ENCODE measurements around the gene ICE2. TPM values are rescaled to one million over a fixed set of nuclear protein-coding genes. Genes with fewer than 3 reads are reported as not detected.

Gene ICE2
- total and polyA plus RNA-seq, 2 of the 8 experiments (the other 6 are each of a cell fraction or from before 2014, with no cell fraction given), result 40.0 to 87.3 TPM

- Histone ChIP-seq H3K23ac (ENCODE audit: insufficient read length) (no peak overlapping the region), H3K18ac (ENCODE audit: extremely low read depth, low read length) (no peak overlapping the region), H3K27ac (ENCODE audit: low read depth, low read length) (no peak overlapping the region), H3K79me1 (ENCODE audit: low read depth, low read length) (no peaks in the 10 kb centered on the region), H3K4ac (replicated peaks; ENCODE audit: insufficient read length, low read depth, low read length) (no peak overlapping the region), H3K27me3 (replicated peaks in 1 of 4; ENCODE audit: control insufficient read depth in 3 of 4, extremely low read depth in 1 of 4, insufficient read depth in 3 of 4, low read length in 3 of 4) (no peaks in the 10 kb centered on the region), H4K5ac (ENCODE audit: insufficient read length, low read depth, low read length) (no peak overlapping the region), H2BK12ac (ENCODE audit: low read depth, low read length) (no peak overlapping the region), H4K91ac (replicated peaks; ENCODE audit: insufficient read length, low read length) (no peak overlapping the region), H2BK5ac (ENCODE audit: low read depth, low read length) (no peak overlapping the region), H3K9me3 (ENCODE audit: insufficient read depth in 2 of 2, low read depth in 1 of 2, low read length in 1 of 2) (no peaks in the 10 kb centered on the region), H3K14ac (ENCODE audit: insufficient read length) (no peak overlapping the region), H3K4me1 (replicated peaks in 1 of 4; ENCODE audit: control insufficient read depth in 3 of 4, insufficient read depth in 4 of 4, low read length in 3 of 4) (no peaks in the 10 kb centered on the region), H3K79me2 (ENCODE audit: control insufficient read depth in 1 of 2, insufficient read depth in 2 of 2, low read length in 2 of 2) (no peaks in the 10 kb centered on the region), H3K56ac (replicated peaks; ENCODE audit: insufficient read length, low read depth, low read length) (no peak overlapping the region), H2BK120ac (replicated peaks; ENCODE audit: low read depth, low read length) (no peak overlapping the region), H2BK20ac (ENCODE audit: low read length) (no peak overlapping the region), H2AK5ac (ENCODE audit: low read depth, low read length) (no peak overlapping the region), H3K23me2 (ENCODE audit: low read depth, low read length) (no peaks in the 10 kb centered on the region), H4K8ac (ENCODE audit: extremely low read depth, insufficient read depth, low read length) (no peak overlapping the region), H4K20me1 (replicated peaks in 1 of 2; ENCODE audit: control insufficient read depth in 1 of 2, insufficient read depth in 2 of 2, low read length in 2 of 2) (no peaks in the 10 kb centered on the region), H3K9ac (replicated peaks in 1 of 4; ENCODE audit: extremely low read depth in 1 of 4, low read depth in 3 of 4, low read length in 3 of 4) (no peak overlapping the region), H3K36me3 (ENCODE audit: control insufficient read depth in 2 of 4, insufficient read depth in 4 of 4, low read length in 3 of 4) (no peaks in the 10 kb centered on the region), H3K4me2 (ENCODE audit: insufficient read depth in 1 of 2, low read depth in 2 of 2, low read length in 2 of 2) (no peak overlapping the region), H2AFZ (ENCODE audit: low read length) (no peak overlapping the region), H3K4me3 (ENCODE audit: extremely low read depth in 1 of 4, insufficient read depth in 2 of 4, low read depth in 3 of 4, low read length in 4 of 4) (no peak overlapping the region), H2BK15ac (ENCODE audit: low read length) (no peak overlapping the region)
- POLR2A ChIA-PET (ENCODE audit: partially characterized antibody), result interaction anchor here (1.1 to 2.1 kb wide), 3 partner anchors 10 to 25 kb away, joined by 3 to 8 read pairs (median 8); partner anchors contain the start of gene ANXA2
- FAIRE-seq (no peak), DNase-seq (ENCODE audit: low read depth in 1 of 2, low spot score in 2 of 2) (no peak)
- TF ChIP-seq MAX (IDR thresholded peaks at IDR 0.05) (no peak), SP4 (IDR thresholded peaks at IDR 0.05; ENCODE audit: low read length) (no peak), TCF12 (IDR thresholded peaks at IDR 0.05; ENCODE audit: low read depth, low read length) (no peak), POLR2A (IDR thresholded peaks at IDR 0.05; ENCODE audit: control extremely low read depth in 1 of 2, low read depth in 2 of 2, low read length in 2 of 2) (no peak), YY1 (IDR thresholded peaks at IDR 0.05; ENCODE audit: low read depth, low read length) (no peak), EP300 (IDR thresholded peaks at IDR 0.05; ENCODE audit: borderline replicate concordance in 1 of 2, low read depth in 2 of 2, low read length in 2 of 2) (no peak), POLR2AphosphoS5 (IDR thresholded peaks at IDR 0.05; ENCODE audit: low read depth, low read length) (no peak), RAD21 (IDR thresholded peaks at IDR 0.05 in 1 of 2, conservative IDR thresholded peaks at IDR 0.05 in 1 of 2; ENCODE audit: low read depth in 2 of 2, low read length in 2 of 2) (no peak)
- CTCF ChIA-PET (ENCODE audit: partially characterized antibody), result interaction anchor here (1.6 kb wide), 1 partner anchor 49 kb away, joined by 4 read pairs; no protein-coding TSS in a partner anchor
These were observed 70.4 kb downstream of the ICE2 start for GRCh38 chr15:60408463-60408981.

All from H1 (cell line).